Sigmoid colon (tissue), 7 donors: ENCODE results near the gene CAPN13. TPM values are rescaled to one million over a fixed set of nuclear protein-coding genes. Genes with fewer than 3 reads are reported as not detected.

Experiments used
- DNase-seq: peaks from one replicate; pipeline ENCODE4 v3.0.0-alpha.2; 2019
- H3K27ac ChIP-seq, 4 donors: fragments of 200-600 bp; sonication (generic); one replicate each; pipeline ENCODE4 v1.5.1; 2016 to 2019; ENCODE audit warnings: mild to moderate bottlenecking in 1 of 4
- H3K27me3 ChIP-seq, 3 donors: fragments of 200-600 bp; sonication (generic); one replicate each; pipeline ENCODE4 v1.5.1; 2019; ENCODE audit warnings: mild to moderate bottlenecking in 1 of 3
- H3K36me3 ChIP-seq, 4 donors: fragments of 200-600 bp; sonication (generic); one replicate each; pipeline ENCODE4 v1.5.1; 2016 to 2019
- H3K4me1 ChIP-seq, 4 donors: fragments of 200-600 bp; sonication (generic); one replicate each; pipeline ENCODE4 v1.5.1; 2017 to 2019
- H3K4me3 ChIP-seq, 4 donors: fragments of 200-600 bp; sonication (generic); one replicate each; pipeline ENCODE4 v1.5.1; 2017 to 2019; ENCODE audit warnings: mild to moderate bottlenecking in 2 of 4, moderate library complexity in 1 of 4
- H3K9me3 ChIP-seq, 4 donors: fragments of 200-600 bp in 3 of 4; sonication (generic) in 3 of 4; one replicate each; pipeline versions ENCODE4 v1.5.1 to v1.6.1; 2013 to 2019
- EP300 ChIP-seq, 4 donors: sonication (generic); formaldehyde crosslinking; IDR thresholded peaks; one replicate each; pipeline ENCODE4 v1.6.1; 2017; ENCODE audit warnings: antibody characterized with exemption in 4 of 4
- POLR2A ChIP-seq, 2 donors: fragments of 450-650 bp; IDR thresholded peaks; one replicate each; pipeline ENCODE4 v1.6.1; 2016; ENCODE audit warnings: antibody characterized with exemption in 2 of 2, mild to moderate bottlenecking in 2 of 2, moderate library complexity in 2 of 2
- POLR2AphosphoS5 ChIP-seq, 4 donors: sonication (generic); formaldehyde crosslinking; IDR thresholded peaks; one replicate each; pipeline ENCODE4 v1.6.1; 2017; ENCODE audit warnings: antibody characterized with exemption in 4 of 4
- WGBS, 2 donors: extraction: QIAGEN DNeasy Blood & Tissue Kit; methylation state at CpG; one replicate each; pipeline ENCODE4 v1.1.7; 2013; 5-methylcytosine and 5-hydroxymethylcytosine counted together
- intact Hi-C: fragments of 100-400 bp; cut with DNase I; formaldehyde crosslinking; loops from one replicate; pipeline ENCODE4 v1.15.1; 2023
- polyA plus RNA-seq, 3 donors: library from polyadenylated mRNA; stranded (reverse); fragments of 200-250 nt; gene quantifications; one replicate each; pipeline ENCODE4 v1.2.3, GENCODE V29; 2013
- total RNA-seq, 4 donors: library from RNA; depleted of rRNA; stranded (reverse); fragments of >200 nt; gene quantifications; one replicate each; pipeline ENCODE4 v1.1.0, GENCODE V29; 2016
- TF ChIP-seq, protein P1 (sequence below), 4 experiments: fragments of 450-650 bp in 3 of 4; fragments of 200-600 bp in 1 of 4; IDR thresholded peaks; one replicate each; pipeline ENCODE4 v1.5.1; 2016 to 2019; ENCODE audit warnings: antibody characterized with exemption in 4 of 4, mild to moderate bottlenecking in 3 of 4, moderate library complexity in 2 of 4
- donor health status: healthy with polysubstance abuse.
- donor health status: Bipolar disorder and iron deficiency.
- donor health status: healthy.

Gene CAPN13
- total and polyA plus RNA-seq, 7 donors = 11.4 to 17.3 (median 12.2) TPM; not detected in 4

DNA sequence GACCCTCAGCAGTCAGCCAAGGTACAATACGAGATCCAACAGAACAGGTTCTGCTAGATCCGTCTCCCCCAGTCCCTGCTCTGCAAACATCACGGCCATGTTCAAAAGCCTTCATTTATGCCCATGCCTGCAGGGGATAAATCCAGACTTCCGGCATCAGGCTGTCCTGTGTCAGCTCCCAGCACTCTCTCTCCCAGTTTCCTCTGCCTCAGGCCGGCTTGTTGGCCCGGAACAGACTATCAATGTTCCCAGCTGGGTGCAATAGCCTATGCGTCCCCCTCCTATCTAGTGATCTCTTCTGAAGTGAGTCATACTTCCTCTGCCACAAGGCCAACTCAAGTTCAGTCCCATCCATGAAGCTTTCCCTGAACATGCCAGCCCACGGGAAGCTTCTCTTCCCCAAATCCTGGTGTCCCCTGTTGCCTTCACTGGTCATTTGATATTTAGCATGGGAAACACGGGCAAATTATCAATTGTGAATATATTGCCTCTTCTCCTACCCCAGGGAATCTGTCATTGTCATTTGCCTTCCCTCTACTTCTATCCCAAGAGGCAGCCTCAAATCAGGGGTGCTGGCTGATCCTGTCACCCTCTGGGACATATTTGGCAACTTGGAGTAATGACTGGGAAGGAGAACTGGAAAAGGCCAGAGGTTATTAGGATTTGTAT is 51.1 kb downstream of the CAPN13 start:
- intact Hi-C loops = no loop called here
- peak; percentile 33 for DNase-seq
- WGBS, 2 donors = 56 to 68% methylated on average over 9 of the region's 9 CpGs
- Histone ChIP-seq H3K4me3 (no peak overlapping the region), H3K27me3 (peaks cover 0 to 28% (median 4%) of the 10 kb centered on the region in 3 donors), H3K9me3 (no peaks in the 10 kb centered on the region), H3K36me3 (no peaks in the 10 kb centered on the region), H3K27ac (no peak overlapping the region), H3K4me1 (no peaks in the 10 kb centered on the region)
- TF ChIP-seq, protein P1, sequence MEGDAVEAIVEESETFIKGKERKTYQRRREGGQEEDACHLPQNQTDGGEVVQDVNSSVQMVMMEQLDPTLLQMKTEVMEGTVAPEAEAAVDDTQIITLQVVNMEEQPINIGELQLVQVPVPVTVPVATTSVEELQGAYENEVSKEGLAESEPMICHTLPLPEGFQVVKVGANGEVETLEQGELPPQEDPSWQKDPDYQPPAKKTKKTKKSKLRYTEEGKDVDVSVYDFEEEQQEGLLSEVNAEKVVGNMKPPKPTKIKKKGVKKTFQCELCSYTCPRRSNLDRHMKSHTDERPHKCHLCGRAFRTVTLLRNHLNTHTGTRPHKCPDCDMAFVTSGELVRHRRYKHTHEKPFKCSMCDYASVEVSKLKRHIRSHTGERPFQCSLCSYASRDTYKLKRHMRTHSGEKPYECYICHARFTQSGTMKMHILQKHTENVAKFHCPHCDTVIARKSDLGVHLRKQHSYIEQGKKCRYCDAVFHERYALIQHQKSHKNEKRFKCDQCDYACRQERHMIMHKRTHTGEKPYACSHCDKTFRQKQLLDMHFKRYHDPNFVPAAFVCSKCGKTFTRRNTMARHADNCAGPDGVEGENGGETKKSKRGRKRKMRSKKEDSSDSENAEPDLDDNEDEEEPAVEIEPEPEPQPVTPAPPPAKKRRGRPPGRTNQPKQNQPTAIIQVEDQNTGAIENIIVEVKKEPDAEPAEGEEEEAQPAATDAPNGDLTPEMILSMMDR (IDR thresholded peaks at IDR 0.05) = no peak
- TF ChIP-seq EP300 (IDR thresholded peaks at IDR 0.05) (no peak), POLR2A (IDR thresholded peaks at IDR 0.05) (no peak), POLR2AphosphoS5 (IDR thresholded peaks at IDR 0.05) (no peak)

DNA sequence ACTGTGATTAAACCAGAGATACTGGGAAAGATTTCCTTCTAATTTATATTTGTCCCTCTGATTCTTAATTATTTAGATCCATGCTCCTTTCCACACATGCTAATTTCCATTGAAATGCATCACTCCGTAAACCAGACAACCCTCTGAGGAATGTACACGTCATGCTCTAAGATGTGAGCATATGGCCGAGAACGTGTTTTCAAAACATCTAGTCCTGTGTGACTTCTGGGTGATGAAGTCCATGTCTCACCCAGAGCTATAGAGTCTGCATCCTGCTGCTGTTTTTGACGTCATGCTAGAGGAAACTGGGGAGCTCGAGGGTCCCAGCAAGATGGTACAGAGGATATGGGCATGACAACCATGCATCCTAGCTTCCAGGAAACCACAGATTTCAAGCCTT is 53.6 kb downstream of the CAPN13 start:
- WGBS, 2 donors = 78 to 90% methylated on average over 6 of the region's 6 CpGs
- no peak overlapping the region for H3K27ac ChIP-seq
- no peak overlapping the region for H3K4me3 ChIP-seq
- TF ChIP-seq POLR2A (IDR thresholded peaks at IDR 0.05) = no peak
- TF ChIP-seq, protein P1 (IDR thresholded peaks at IDR 0.05) = no peak
- no peaks in the 10 kb centered on the region for H3K9me3 ChIP-seq
- H3K4me1 ChIP-seq = no peaks in the 10 kb centered on the region
- peak; percentile 10 for DNase-seq
- H3K36me3 ChIP-seq = no peaks in the 10 kb centered on the region
- intact Hi-C loops = no loop called here
- H3K27me3 ChIP-seq = peaks cover 0 to 26% (median 4%) of the 10 kb centered on the region in 3 donors

- H3K27me3 ChIP-seq = peaks cover 0 to 26% (median 4%) of the 10 kb centered on the region in 3 donors
- H3K27ac ChIP-seq = no peak overlapping the region
- no peak overlapping the region for H3K4me3 ChIP-seq
- DNase-seq = peak; percentile 39
- intact Hi-C loops = no loop called here
- H3K9me3 ChIP-seq = no peaks in the 10 kb centered on the region
- H3K36me3 ChIP-seq = no peaks in the 10 kb centered on the region
- 83 to 87% methylated on average over 6 of the region's 6 CpGs for WGBS, 2 donors
- TF ChIP-seq POLR2AphosphoS5 (IDR thresholded peaks at IDR 0.05) (no peak), EP300 (IDR thresholded peaks at IDR 0.05) (no peak), POLR2A (IDR thresholded peaks at IDR 0.05) (no peak)
- TF ChIP-seq, protein P1 (IDR thresholded peaks at IDR 0.05) = no peak
- no peaks in the 10 kb centered on the region for H3K4me1 ChIP-seq
Measured at GRCh38 chr2:30752811-30753210, 54.4 kb downstream of the CAPN13 start.

- Histone ChIP-seq H3K4me3 (no peak overlapping the region), H3K27ac (no peak overlapping the region), H3K27me3 (peaks cover 0 to 6% (median 0%) of the 10 kb centered on the region in 3 donors), H3K4me1 (no peaks in the 10 kb centered on the region), H3K9me3 (no peaks in the 10 kb centered on the region), H3K36me3 (no peaks in the 10 kb centered on the region)
- DNase-seq = peak; percentile 7
- 26 to 66% methylated on average over 3 of the region's 3 CpGs for WGBS, 2 donors
- intact Hi-C loops = no loop called here
- TF ChIP-seq POLR2AphosphoS5 (IDR thresholded peaks at IDR 0.05) (no peak), EP300 (IDR thresholded peaks at IDR 0.05) (no peak)
- TF ChIP-seq, protein P1 (IDR thresholded peaks at IDR 0.05) = peak in 1 of 4 experiments; percentile 19
Measured at GRCh38 chr2:30747206-30747605, 60.0 kb downstream of the CAPN13 start.

- Histone ChIP-seq H3K4me1 (no peaks in the 10 kb centered on the region), H3K27ac (no peak overlapping the region), H3K9me3 (no peaks in the 10 kb centered on the region), H3K4me3 (no peak overlapping the region), H3K36me3 (no peaks in the 10 kb centered on the region), H3K27me3 (peaks cover 0 to 6% (median 0%) of the 10 kb centered on the region in 3 donors)
- WGBS, 2 donors = 98 to 99% methylated on average over 2 of the region's 2 CpGs
- TF ChIP-seq, protein P1 (IDR thresholded peaks at IDR 0.05) = no peak
- TF ChIP-seq POLR2A (IDR thresholded peaks at IDR 0.05) = no peak
- no peak for TF ChIP-seq EP300 (IDR thresholded peaks at IDR 0.05)
- no peak for TF ChIP-seq POLR2AphosphoS5 (IDR thresholded peaks at IDR 0.05)
- intact Hi-C loops = no loop called here
- no peak for DNase-seq
Measured at GRCh38 chr2:30744823-30745222, 62.4 kb downstream of the CAPN13 start.
